GM19467 (cell line): ENCODE results near the gene PPM1A.

Source experiments
- ATAC-seq: cut with Tn5 transposase; IDR thresholded peaks from one replicate; pipeline ENCODE4 v1.9.1; 2021; ENCODE audit warnings: mild to moderate bottlenecking, moderate library complexity; ENCODE audit not compliant: unreplicated experiment

Gene PPM1A

DNA sequence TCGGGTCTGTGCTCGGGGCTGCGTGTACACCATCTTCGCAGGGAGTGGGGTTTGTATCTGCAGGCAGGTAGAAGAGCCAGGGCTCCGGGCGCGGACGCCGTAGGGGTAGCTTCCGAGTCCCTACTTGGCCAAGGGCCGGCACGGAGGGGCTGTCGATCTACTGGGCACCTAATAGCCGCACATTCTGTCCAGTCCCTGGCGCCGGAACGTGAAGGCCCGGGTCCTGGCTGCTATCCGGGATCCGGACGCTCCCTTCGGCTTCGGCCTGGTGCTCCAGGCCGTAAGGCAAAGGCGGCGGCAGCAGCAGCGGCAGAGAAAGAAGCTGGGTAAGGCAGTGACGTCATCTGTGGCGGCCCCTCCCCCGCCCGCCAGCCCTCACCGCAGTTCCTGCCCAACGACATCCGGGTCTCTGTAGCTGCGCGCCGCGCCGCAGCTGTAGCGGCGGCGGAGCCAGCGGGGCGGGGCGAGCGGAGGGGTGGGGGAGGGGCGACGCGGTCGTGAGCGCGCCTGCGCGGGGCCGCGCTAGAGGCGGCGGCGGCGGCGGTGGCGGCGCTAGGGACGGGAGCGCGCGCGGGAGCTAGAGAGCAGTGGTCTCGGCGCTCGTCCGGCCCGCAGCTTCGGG is at the start of gene PPM1A:
PPM1A (plus strand) TSS at position 525 of the 622 bp plus-strand sequence. CDS start 33,483 bp downstream, outside the sequence.
- ATAC-seq: peak; percentile 62

- ATAC-seq: no peak
Measured at GRCh38 chr14:60199321-60199720, 49.7 kb upstream of the PPM1A start.

- ATAC-seq: peak; percentile 85
Measured at GRCh38 chr14:60204104-60204842, 44.7 kb upstream of the PPM1A start.

GRCh38 chr14:60204843-60205774 is 43.9 kb upstream of the PPM1A start:
- peak; percentile 42 for ATAC-seq

DNA sequence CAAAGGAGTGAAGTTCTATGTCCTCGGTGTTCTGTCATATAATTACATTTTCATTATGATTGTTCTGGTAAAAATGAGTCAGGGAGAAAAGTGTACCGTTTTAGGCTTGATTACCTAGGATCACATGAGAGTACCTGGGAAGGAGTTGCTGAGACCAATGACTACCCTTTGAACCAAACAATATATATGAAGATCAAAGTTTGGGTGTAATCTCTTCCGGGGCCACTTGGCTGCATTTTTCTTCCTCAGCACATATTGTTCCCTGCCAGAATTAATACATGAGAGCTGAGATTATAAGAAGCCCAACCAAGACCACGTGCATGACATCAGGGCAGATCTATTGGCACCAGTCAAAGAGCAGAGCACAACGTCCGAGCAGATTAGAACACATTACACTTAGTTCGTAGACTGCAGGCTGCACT is 42.8 kb upstream of the PPM1A start:
- ATAC-seq: no peak

DNA sequence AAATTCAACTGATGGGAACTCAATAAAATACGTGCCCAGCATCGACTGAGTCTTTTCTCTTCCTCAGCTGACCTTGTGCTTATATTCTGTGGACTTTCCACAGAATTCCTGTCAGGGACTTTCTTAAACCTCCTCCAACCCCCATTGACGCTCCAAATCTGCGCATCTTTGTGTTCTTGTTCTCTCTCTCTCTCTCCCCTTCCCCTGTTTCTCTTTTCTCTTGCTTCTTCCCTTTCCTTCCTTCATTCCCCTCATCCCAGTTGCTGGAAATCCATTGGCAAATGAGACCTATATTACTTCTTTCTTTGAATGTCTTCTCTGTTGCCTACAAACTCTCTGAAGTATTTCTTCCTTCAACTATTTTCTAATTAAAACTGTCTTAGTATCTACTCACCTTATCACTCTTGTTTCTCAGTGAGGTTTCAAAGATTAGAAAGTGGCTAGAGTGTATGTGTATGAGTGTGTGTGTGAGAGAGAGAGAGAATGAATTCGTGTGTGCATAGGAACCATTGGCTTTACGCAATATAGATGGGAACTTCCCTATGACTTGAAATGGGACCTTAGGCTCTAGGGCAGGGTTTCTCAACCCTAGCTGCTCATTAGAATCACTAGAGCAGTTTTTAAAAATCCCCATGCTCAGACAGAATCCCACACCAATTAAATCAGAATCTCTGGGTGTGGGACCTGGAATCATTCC is 42.0 kb upstream of the PPM1A start:
- no peak for ATAC-seq

DNA sequence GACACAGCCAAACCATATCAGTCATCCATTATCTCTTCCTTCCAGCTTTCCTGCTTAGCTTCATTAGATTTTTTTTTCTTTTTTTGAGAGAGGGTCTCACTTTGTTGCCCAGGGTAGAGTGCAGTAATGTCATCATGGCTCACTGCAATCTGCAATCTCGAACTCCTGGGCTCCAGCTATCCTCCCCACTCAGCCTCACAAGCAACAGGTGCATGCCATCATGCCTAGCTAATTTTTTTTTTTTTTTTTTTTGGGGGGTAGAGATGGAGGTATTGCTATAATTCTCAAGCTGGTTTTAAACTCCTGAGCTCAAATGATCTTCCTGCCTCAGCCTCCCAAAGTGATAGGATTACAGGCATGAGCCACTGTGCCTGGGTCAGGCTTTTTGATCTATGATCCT is 38.3 kb upstream of the PPM1A start:
- no peak for ATAC-seq

GRCh38 chr14:60211153-60211552 is 37.9 kb upstream of the PPM1A start:
- ATAC-seq: no peak

GRCh38 chr14:60212503-60213371 is 36.3 kb upstream of the PPM1A start:
- peak; percentile 88 for ATAC-seq

DNA sequence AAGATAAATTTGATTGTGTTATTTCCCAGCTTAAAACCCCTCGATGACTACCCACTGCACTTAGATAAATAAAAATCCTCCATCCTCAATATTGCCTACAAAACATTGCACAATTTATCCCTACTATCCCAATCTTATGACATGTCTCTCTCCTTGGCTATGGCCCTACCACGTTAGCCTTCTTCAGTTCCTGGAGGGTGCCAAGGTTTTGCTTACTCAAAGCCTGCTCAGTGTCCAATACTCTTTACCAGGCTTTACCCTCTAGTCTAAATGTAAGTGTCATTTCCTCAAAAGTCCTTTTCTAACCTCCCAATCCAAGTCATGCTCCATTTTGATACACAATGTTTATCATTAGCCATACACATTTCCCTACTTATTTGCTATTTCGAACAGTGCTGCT is 35.0 kb upstream of the PPM1A start:
- no peak for ATAC-seq

DNA sequence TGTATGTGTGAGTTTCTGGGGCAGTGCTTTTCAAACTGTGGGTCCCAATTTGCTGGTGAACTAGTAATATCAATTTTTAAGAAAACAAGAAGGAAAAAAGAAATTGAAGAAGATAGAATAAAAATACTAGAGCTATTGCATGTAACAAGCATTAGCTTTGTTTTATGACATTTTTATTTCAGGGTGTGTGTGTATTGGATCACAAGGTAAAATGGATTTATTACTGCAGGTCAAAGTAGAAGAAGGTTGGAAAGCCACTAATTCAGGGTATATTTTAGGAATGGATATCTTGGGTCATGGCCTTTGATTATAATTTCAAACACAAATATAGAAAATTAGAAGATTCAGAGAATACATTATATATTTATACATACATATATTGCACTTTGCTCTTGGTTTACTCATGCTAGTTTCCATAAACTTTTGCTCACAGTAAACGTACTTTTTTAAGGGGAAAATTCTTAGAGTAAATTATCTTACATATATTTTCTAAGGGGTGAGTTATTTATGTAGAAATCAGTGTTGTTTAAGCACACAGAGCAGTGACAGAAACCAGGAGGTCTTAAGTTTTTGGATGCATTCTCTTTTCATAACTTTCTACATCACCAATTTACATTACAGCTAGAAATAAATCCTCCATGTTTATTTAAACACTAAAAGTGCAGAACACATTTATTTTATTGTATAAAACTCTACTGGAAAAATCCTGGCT is 34.5 kb upstream of the PPM1A start:
- ATAC-seq: no peak

GRCh38 chr14:60215127-60215444 is 33.9 kb upstream of the PPM1A start:
- ATAC-seq: no peak

DNA sequence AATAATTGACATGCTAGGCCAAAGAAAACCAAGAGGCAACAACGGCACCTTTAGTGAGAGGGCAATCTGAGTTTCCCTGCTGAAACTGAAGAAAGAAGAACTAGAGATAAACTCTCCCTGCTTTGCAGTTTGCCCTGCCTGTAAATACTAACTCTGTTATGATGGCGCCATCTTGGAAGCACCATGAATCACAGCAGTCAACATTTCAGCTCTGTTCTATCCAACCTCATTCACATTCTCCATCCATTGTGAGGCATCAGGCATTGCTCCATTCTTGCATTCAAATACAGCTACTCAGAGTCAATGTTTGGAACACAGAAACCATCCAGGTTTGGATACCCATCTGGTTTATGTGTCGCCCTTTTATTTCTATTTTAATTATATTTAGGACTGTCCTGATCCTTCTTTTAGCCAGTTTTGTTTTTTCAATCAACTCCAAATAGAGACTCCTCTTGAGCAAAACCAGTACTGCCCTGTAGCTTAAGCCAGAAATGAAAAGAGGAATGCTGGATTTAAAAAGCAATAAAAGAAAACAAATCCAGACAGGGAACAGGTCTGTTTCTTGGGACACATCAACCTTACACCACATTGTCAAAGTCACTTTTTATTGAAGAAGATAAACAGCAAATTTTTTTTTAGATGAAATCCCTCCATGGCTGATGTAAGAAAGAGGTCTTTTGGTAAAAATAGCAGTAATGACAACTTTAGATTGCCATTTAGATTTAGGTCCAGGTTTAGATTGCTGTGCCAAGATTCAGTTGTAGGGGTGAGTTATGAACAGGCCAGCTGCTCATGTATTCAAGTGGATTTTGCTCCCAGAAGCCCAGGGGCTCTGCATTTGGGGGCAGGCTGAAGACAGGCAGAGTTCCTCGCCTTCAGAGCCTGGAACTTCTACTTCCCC is 33.3 kb upstream of the PPM1A start:
- no peak for ATAC-seq

GRCh38 chr14:60217713-60218112 is 31.3 kb upstream of the PPM1A start:
- ATAC-seq: no peak

GRCh38 chr14:60220084-60220483 is 28.9 kb upstream of the PPM1A start:
- ATAC-seq: peak; percentile 52

GRCh38 chr14:60220917-60221316 is 28.1 kb upstream of the PPM1A start:
- no peak for ATAC-seq

GRCh38 chr14:60221457-60221856 is 27.6 kb upstream of the PPM1A start:
- ATAC-seq: no peak

- no peak for ATAC-seq
Measured at GRCh38 chr14:60222820-60223219, 26.2 kb upstream of the PPM1A start.
